Gastroesophageal sphincter (tissue), 3 donors: ENCODE data around the gene RELL1.

Experiments used
- CTCF ChIP-seq, 4 experiments: fragments of 200-600 bp in 2 of 4; fragments of 450-650 bp in 2 of 4; sonication (generic) in 1 of 4; IDR thresholded peaks; one replicate each; pipeline ENCODE4 v1.5.1; 2017 to 2019; ENCODE audit warnings: antibody characterized with exemption in 4 of 4, mild to moderate bottlenecking in 2 of 4, moderate library complexity in 2 of 4
- POLR2A ChIP-seq, 2 donors: fragments of 450-650 bp; IDR thresholded peaks; one replicate each; pipeline ENCODE4 v1.6.1; 2017; ENCODE audit warnings: antibody characterized with exemption in 2 of 2, mild to moderate bottlenecking in 2 of 2, moderate library complexity in 1 of 2
- POLR2AphosphoS5 ChIP-seq: sonication (generic); formaldehyde crosslinking; IDR thresholded peaks from one replicate; pipeline ENCODE4 v1.6.1; 2017; ENCODE audit warnings: antibody characterized with exemption

- no peak for TF ChIP-seq CTCF (IDR thresholded peaks at IDR 0.05)
- TF ChIP-seq POLR2AphosphoS5 = no peak
- no peak for TF ChIP-seq POLR2A (IDR thresholded peaks at IDR 0.05)
These were observed 4.8 kb upstream of the RELL1 start for GRCh38 chr4:37690976-37691375.
